DND-41 (cell line): ENCODE data around the gene TRIM29.

ENCODE experiments used
- ATAC-seq: fragments of 200-7000 bp; cut with Tn5 transposase; 3 replicates; pipeline ENCODE4 v1.9.1; 2021; ENCODE audit warnings: low read depth; ENCODE audit not compliant: insufficient read depth
- DNase-seq: peaks from one replicate; pipeline ENCODE4 v3.0.0-alpha.2; 2020
- H2AFZ ChIP-seq: 2 replicates; pipeline ENCODE4 v1.6.0; 2012; ENCODE audit warnings: low read depth, low read length
- H3K27ac ChIP-seq: 2 replicates; pipeline ENCODE4 v1.5.1; 2012; ENCODE audit warnings: low read length, inconsistent platforms
- H3K27me3 ChIP-seq: fragments of 200-600 bp; sonication (generic); 2 replicates; pipeline ENCODE4 v1.6.0; 2012; ENCODE audit warnings: low read length, mild to moderate bottlenecking, inconsistent platforms; ENCODE audit not compliant: insufficient read depth, poor library complexity
- H3K36me3 ChIP-seq: 2 replicates; pipeline ENCODE4 v1.5.1; 2012; ENCODE audit warnings: low read length, inconsistent platforms; ENCODE audit not compliant: insufficient read depth
- H3K4me1 ChIP-seq: 2 replicates; pipeline ENCODE4 v1.5.1; 2012; ENCODE audit warnings: mild to moderate bottlenecking, low read length; ENCODE audit not compliant: insufficient read depth
- H3K4me2 ChIP-seq: 2 replicates; pipeline ENCODE4 v1.6.0; 2012; ENCODE audit warnings: mild to moderate bottlenecking, moderate library complexity, low read length, inconsistent platforms; ENCODE audit not compliant: insufficient read depth
- H3K4me3 ChIP-seq, 2 experiments: fragments of 200-600 bp in 1 of 2; shearing (Covaris generic) in 1 of 2; 2 replicates each; pipeline ENCODE4 v1.5.1; 2012 to 2016; ENCODE audit warnings: inconsistent platforms in 2 of 2, low read length in 2 of 2, mild to moderate bottlenecking in 2 of 2, low read depth in 1 of 2, moderate library complexity in 1 of 2
- H3K79me2 ChIP-seq: 2 replicates; pipeline ENCODE4 v1.6.0; 2012; ENCODE audit warnings: low read length, inconsistent platforms; ENCODE audit not compliant: insufficient read depth
- H3K9ac ChIP-seq: 2 replicates; pipeline ENCODE4 v1.6.0; 2012; ENCODE audit warnings: low read depth, mild to moderate bottlenecking, inconsistent platforms, low read length, moderate library complexity
- H3K9me3 ChIP-seq: 2 replicates; pipeline ENCODE4 v1.5.1; 2012; ENCODE audit warnings: low read length, moderate library complexity, mild to moderate bottlenecking, inconsistent platforms; ENCODE audit not compliant: insufficient read depth, severe bottlenecking
- H4K20me1 ChIP-seq: 2 replicates; pipeline ENCODE4 v1.6.0; 2012; ENCODE audit warnings: low read length; ENCODE audit not compliant: insufficient read depth
- CTCF ChIP-seq: IDR thresholded peaks from 2 replicates; pipeline ENCODE4 v1.5.1; 2012; ENCODE audit warnings: borderline replicate concordance, low read length, moderate library complexity, mild to moderate bottlenecking; ENCODE audit not compliant: poor library complexity, severe bottlenecking; ENCODE audit errors: extremely low read depth
- EZH2 ChIP-seq: IDR thresholded peaks from 3 replicates; pipeline ENCODE4 v1.6.1; 2012; ENCODE audit warnings: borderline replicate concordance, low read depth, mild to moderate bottlenecking, moderate library complexity, low read length, inconsistent platforms; ENCODE audit not compliant: severe bottlenecking

Gene TRIM29

GRCh38 chr11:120178561-120179056 is 40.7 kb upstream of the TRIM29 start:
- no peak for TF ChIP-seq CTCF
- TF ChIP-seq EZH2, result no peak
- Histone ChIP-seq H3K4me2 (no peak overlapping the region), H3K4me3 (no peak overlapping the region), H3K9ac (no peak overlapping the region), H3K79me2 (no peaks in the 10 kb centered on the region), H4K20me1 (0 out of 2 replicates have a peak, but pooled peaks cover 12% of the 10 kb centered on the region), H2AFZ (no peak overlapping the region), H3K36me3 (no peaks in the 10 kb centered on the region), H3K27ac (no peak overlapping the region), H3K9me3 (no peaks in the 10 kb centered on the region), H3K27me3 (peaks cover 34% of the 10 kb centered on the region), H3K4me1 (no peaks in the 10 kb centered on the region)
- ATAC-seq (no peak), DNase-seq (no peak)

GRCh38 chr11:120174866-120175265 is 37.0 kb upstream of the TRIM29 start:
- DNase-seq (no peak), ATAC-seq (no peak)
- no peaks in the 10 kb centered on the region for H3K36me3 ChIP-seq
- no peak overlapping the region for H2AFZ ChIP-seq
- H4K20me1 ChIP-seq, result peaks cover 7% of the 10 kb centered on the region; the same call in 1 of the 2 replicates
- no peaks in the 10 kb centered on the region for H3K9me3 ChIP-seq
- H3K79me2 ChIP-seq, result no peaks in the 10 kb centered on the region
- no peak overlapping the region for H3K4me3 ChIP-seq
- H3K9ac ChIP-seq, result no peak overlapping the region
- no peak overlapping the region for H3K27ac ChIP-seq
- H3K27me3 ChIP-seq, result peaks cover 41% of the 10 kb centered on the region
- no peak overlapping the region for H3K4me2 ChIP-seq
- no peak for TF ChIP-seq CTCF
- no peak for TF ChIP-seq EZH2
- no peaks in the 10 kb centered on the region for H3K4me1 ChIP-seq

- no peak overlapping the region for H3K9ac ChIP-seq
- no peak overlapping the region for H3K4me3 ChIP-seq
- no peaks in the 10 kb centered on the region for H3K4me1 ChIP-seq
- ATAC-seq, result no peak
- H3K27me3 ChIP-seq, result peaks cover 41% of the 10 kb centered on the region
- no peak overlapping the region for H2AFZ ChIP-seq
- no peaks in the 10 kb centered on the region for H3K79me2 ChIP-seq
- TF ChIP-seq EZH2 (no peak), CTCF (no peak)
- H3K4me2 ChIP-seq, result no peak overlapping the region
- peaks cover 7% of the 10 kb centered on the region; the same call in 1 of the 2 replicates for H4K20me1 ChIP-seq
- no peak overlapping the region for H3K27ac ChIP-seq
- no peaks in the 10 kb centered on the region for H3K36me3 ChIP-seq
- H3K9me3 ChIP-seq, result no peaks in the 10 kb centered on the region
- DNase-seq, result no peak
Observed at GRCh38 chr11:120173807-120174206, 35.9 kb upstream of the TRIM29 start.
